H1 (cell line): ENCODE results near the gene CRYGN. TPM values are rescaled to one million over a fixed set of nuclear protein-coding genes. Genes with fewer than 3 reads are reported as not detected.

Source experiments
- BACH1 ChIP-seq: IDR thresholded peaks from 2 replicates; pipeline ENCODE4 v1.6.1; 2012; ENCODE audit warnings: low read length, improper control_type of control experiment
- KDM1A ChIP-seq: fragments of 200-600, 300-600 bp; sonication (generic); IDR thresholded peaks from 2 replicates; pipeline ENCODE4 v1.7.1; 2016; ENCODE audit warnings: mild to moderate bottlenecking, low read length, borderline replicate concordance
- RFX5 ChIP-seq: IDR thresholded peaks from 2 replicates; pipeline ENCODE4 v1.6.1; 2011; ENCODE audit warnings: low read depth, low read length, improper control_type of control experiment, borderline replicate concordance
- RNF2 ChIP-seq: fragments of 200-900, 300-1000 bp; sonication (generic); IDR thresholded peaks from 2 replicates; pipeline ENCODE4 v1.7.1; 2016; ENCODE audit warnings: borderline replicate concordance, low read depth, mild to moderate bottlenecking, antibody characterized with exemption, low read length; ENCODE audit not compliant: poor library complexity, severe bottlenecking; ENCODE audit errors: missing control alignments
- SAP30 ChIP-seq: fragments of 300-600 bp; sonication (generic); IDR thresholded peaks from 2 replicates; pipeline ENCODE4 v1.7.1; 2012; ENCODE audit warnings: low read length, moderate library complexity, mild to moderate bottlenecking, inconsistent platforms; ENCODE audit not compliant: insufficient read depth, insufficient replicate concordance
- TBP ChIP-seq: IDR thresholded peaks from 2 replicates; pipeline ENCODE4 v1.6.1; 2011; ENCODE audit warnings: low read depth, low read length, improper control_type of control experiment
- polyA plus RNA-seq, 7 experiments: library from polyadenylated mRNA; depleted of rRNA in 3 of 7; stranded (reverse) in 5 of 7; unstranded in 2 of 7; fragments of >200 nt in 5 of 7; fragments of 200-250 nt in 2 of 7; gene quantifications; 1 replicate in 5 of 7; 2 replicates in 1 of 7; 4 replicates in 1 of 7; pipeline versions ENCODE4 v1.2.1 to v1.2.3, GENCODE V29; 2011 to 2013; ENCODE audit warnings: missing spikeins in 2 of 7, mixed read lengths in 2 of 7
- total RNA-seq: library from RNA; stranded (reverse); fragmentation: NEBNext Ultra II Directional; extraction: Animal tissue kit (Norgen Biotek cat#: 25700); gene quantifications from 2 replicates; pipeline ENCODE4 v1.2.1, GENCODE V29; 2021
- TF ChIP-seq, protein P1 (sequence below): fragments of 300-600 bp; sonication (generic); IDR thresholded peaks from 2 replicates; pipeline ENCODE4 v1.7.1; 2012; ENCODE audit warnings: low read length, moderate library complexity, mild to moderate bottlenecking, inconsistent platforms; ENCODE audit not compliant: insufficient replicate concordance
- TF ChIP-seq, protein P2 (sequence below), 3 experiments: IDR thresholded peaks; 1 replicate in 2 of 3; 2 replicates in 1 of 3; pipeline versions ENCODE4 v1.5.1 to v1.6.1; 2011; ENCODE audit warnings: low read length in 3 of 3, mild to moderate bottlenecking in 3 of 3, inconsistent platforms in 2 of 3, low read depth in 1 of 3, moderate library complexity in 1 of 3; ENCODE audit not compliant: insufficient read depth in 1 of 3; ENCODE audit errors: control extremely low read depth in 1 of 3

Gene CRYGN
- total and polyA plus RNA-seq, 2 of the 8 experiments (the other 6 are each of a cell fraction or from before 2014, with no cell fraction given): 0.98 to 1.6 TPM

DNA sequence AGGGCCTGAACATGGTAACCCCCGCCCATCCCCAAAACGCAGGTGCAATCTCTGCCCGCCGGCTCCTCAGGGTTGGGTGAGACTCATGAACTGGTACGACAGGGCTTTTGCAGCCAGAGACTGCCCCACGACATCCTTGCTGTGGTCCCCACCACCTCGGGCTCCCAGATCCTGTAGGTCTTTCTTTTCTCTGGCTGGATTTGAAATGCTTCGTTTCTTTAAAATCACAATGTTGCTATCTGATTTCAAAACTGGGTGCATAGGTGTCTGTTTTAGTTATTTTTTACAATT lies 52.0 kb downstream of the CRYGN start (continued):
- TF ChIP-seq, protein P1, sequence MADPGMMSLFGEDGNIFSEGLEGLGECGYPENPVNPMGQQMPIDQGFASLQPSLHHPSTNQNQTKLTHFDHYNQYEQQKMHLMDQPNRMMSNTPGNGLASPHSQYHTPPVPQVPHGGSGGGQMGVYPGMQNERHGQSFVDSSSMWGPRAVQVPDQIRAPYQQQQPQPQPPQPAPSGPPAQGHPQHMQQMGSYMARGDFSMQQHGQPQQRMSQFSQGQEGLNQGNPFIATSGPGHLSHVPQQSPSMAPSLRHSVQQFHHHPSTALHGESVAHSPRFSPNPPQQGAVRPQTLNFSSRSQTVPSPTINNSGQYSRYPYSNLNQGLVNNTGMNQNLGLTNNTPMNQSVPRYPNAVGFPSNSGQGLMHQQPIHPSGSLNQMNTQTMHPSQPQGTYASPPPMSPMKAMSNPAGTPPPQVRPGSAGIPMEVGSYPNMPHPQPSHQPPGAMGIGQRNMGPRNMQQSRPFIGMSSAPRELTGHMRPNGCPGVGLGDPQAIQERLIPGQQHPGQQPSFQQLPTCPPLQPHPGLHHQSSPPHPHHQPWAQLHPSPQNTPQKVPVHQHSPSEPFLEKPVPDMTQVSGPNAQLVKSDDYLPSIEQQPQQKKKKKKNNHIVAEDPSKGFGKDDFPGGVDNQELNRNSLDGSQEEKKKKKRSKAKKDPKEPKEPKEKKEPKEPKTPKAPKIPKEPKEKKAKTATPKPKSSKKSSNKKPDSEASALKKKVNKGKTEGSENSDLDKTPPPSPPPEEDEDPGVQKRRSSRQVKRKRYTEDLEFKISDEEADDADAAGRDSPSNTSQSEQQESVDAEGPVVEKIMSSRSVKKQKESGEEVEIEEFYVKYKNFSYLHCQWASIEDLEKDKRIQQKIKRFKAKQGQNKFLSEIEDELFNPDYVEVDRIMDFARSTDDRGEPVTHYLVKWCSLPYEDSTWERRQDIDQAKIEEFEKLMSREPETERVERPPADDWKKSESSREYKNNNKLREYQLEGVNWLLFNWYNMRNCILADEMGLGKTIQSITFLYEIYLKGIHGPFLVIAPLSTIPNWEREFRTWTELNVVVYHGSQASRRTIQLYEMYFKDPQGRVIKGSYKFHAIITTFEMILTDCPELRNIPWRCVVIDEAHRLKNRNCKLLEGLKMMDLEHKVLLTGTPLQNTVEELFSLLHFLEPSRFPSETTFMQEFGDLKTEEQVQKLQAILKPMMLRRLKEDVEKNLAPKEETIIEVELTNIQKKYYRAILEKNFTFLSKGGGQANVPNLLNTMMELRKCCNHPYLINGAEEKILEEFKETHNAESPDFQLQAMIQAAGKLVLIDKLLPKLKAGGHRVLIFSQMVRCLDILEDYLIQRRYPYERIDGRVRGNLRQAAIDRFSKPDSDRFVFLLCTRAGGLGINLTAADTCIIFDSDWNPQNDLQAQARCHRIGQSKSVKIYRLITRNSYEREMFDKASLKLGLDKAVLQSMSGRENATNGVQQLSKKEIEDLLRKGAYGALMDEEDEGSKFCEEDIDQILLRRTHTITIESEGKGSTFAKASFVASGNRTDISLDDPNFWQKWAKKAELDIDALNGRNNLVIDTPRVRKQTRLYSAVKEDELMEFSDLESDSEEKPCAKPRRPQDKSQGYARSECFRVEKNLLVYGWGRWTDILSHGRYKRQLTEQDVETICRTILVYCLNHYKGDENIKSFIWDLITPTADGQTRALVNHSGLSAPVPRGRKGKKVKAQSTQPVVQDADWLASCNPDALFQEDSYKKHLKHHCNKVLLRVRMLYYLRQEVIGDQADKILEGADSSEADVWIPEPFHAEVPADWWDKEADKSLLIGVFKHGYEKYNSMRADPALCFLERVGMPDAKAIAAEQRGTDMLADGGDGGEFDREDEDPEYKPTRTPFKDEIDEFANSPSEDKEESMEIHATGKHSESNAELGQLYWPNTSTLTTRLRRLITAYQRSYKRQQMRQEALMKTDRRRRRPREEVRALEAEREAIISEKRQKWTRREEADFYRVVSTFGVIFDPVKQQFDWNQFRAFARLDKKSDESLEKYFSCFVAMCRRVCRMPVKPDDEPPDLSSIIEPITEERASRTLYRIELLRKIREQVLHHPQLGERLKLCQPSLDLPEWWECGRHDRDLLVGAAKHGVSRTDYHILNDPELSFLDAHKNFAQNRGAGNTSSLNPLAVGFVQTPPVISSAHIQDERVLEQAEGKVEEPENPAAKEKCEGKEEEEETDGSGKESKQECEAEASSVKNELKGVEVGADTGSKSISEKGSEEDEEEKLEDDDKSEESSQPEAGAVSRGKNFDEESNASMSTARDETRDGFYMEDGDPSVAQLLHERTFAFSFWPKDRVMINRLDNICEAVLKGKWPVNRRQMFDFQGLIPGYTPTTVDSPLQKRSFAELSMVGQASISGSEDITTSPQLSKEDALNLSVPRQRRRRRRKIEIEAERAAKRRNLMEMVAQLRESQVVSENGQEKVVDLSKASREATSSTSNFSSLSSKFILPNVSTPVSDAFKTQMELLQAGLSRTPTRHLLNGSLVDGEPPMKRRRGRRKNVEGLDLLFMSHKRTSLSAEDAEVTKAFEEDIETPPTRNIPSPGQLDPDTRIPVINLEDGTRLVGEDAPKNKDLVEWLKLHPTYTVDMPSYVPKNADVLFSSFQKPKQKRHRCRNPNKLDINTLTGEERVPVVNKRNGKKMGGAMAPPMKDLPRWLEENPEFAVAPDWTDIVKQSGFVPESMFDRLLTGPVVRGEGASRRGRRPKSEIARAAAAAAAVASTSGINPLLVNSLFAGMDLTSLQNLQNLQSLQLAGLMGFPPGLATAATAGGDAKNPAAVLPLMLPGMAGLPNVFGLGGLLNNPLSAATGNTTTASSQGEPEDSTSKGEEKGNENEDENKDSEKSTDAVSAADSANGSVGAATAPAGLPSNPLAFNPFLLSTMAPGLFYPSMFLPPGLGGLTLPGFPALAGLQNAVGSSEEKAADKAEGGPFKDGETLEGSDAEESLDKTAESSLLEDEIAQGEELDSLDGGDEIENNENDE: no peak
- TF ChIP-seq BACH1: no peak
- no peak for TF ChIP-seq RFX5
- no peak for TF ChIP-seq SAP30
- no peak for TF ChIP-seq TBP
- TF ChIP-seq, protein P2, sequence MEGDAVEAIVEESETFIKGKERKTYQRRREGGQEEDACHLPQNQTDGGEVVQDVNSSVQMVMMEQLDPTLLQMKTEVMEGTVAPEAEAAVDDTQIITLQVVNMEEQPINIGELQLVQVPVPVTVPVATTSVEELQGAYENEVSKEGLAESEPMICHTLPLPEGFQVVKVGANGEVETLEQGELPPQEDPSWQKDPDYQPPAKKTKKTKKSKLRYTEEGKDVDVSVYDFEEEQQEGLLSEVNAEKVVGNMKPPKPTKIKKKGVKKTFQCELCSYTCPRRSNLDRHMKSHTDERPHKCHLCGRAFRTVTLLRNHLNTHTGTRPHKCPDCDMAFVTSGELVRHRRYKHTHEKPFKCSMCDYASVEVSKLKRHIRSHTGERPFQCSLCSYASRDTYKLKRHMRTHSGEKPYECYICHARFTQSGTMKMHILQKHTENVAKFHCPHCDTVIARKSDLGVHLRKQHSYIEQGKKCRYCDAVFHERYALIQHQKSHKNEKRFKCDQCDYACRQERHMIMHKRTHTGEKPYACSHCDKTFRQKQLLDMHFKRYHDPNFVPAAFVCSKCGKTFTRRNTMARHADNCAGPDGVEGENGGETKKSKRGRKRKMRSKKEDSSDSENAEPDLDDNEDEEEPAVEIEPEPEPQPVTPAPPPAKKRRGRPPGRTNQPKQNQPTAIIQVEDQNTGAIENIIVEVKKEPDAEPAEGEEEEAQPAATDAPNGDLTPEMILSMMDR (IDR thresholded peaks at IDR 0.05; ENCODE audit: control extremely low read depth in 1 of 3, insufficient read depth in 1 of 3, low read depth in 1 of 3, low read length in 3 of 3): no peak
- TF ChIP-seq RNF2: no peak
- TF ChIP-seq KDM1A: no peak
